HG02981 (cell line): ENCODE measurements around the gene KCNA2.
A peak's percentile ranks its signal among the peaks of the same experiment; 100 is the strongest.

Experiments used
- ATAC-seq: cut with Tn5 transposase; IDR thresholded peaks from one replicate; pipeline ENCODE4 v1.9.1; 2021; ENCODE audit warnings: mild to moderate bottlenecking, moderate library complexity; ENCODE audit not compliant: unreplicated experiment

Gene KCNA2

GRCh38 chr1:110605901-110606656 lies at the start of gene KCNA2:
Gene KCNA2 (minus strand): TSS chr1:110606358. CDS start chr1:110604782, 1,576 bp downstream.
- ATAC-seq: no peak

- ATAC-seq: no peak
Measured at GRCh38 chr1:110650609-110651008, 44.5 kb upstream of the KCNA2 start.

GRCh38 chr1:110648417-110648816 lies 42.3 kb upstream of the KCNA2 start:
- ATAC-seq: no peak

- no peak for ATAC-seq
Measured at GRCh38 chr1:110647254-110647891, 41.2 kb upstream of the KCNA2 start.

- ATAC-seq: no peak
Measured at GRCh38 chr1:110645821-110646735, 39.9 kb upstream of the KCNA2 start.

- no peak for ATAC-seq
Measured at GRCh38 chr1:110645211-110645610, 39.1 kb upstream of the KCNA2 start.

- ATAC-seq: no peak
Measured at GRCh38 chr1:110643879-110644472, 37.8 kb upstream of the KCNA2 start.

- no peak for ATAC-seq
Measured at GRCh38 chr1:110639724-110640386, 33.7 kb upstream of the KCNA2 start.

GRCh38 chr1:110638556-110638955 lies 32.4 kb upstream of the KCNA2 start:
- ATAC-seq: no peak

- no peak for ATAC-seq
Measured at GRCh38 chr1:110638058-110638457, 31.9 kb upstream of the KCNA2 start.

- ATAC-seq: no peak
Measured at GRCh38 chr1:110637475-110637874, 31.3 kb upstream of the KCNA2 start.

GRCh38 chr1:110636149-110636935 lies 30.2 kb upstream of the KCNA2 start:
- no peak for ATAC-seq

- ATAC-seq: no peak
Measured at GRCh38 chr1:110635434-110635833, 29.3 kb upstream of the KCNA2 start.

GRCh38 chr1:110634455-110635311 lies 28.5 kb upstream of the KCNA2 start:
- ATAC-seq: peak; percentile 66

GRCh38 chr1:110634086-110634454 lies 27.9 kb upstream of the KCNA2 start:
- no peak for ATAC-seq

GRCh38 chr1:110633646-110634030 lies 27.5 kb upstream of the KCNA2 start:
- no peak for ATAC-seq

GRCh38 chr1:110631836-110632620 lies 25.9 kb upstream of the KCNA2 start:
- no peak for ATAC-seq
